GM21825 (cell line): ENCODE measurements around the gene SPTY2D1.
"Not testable (repeated sequence)": the region's sequence is repeated elsewhere in the genome, so short reads cannot be mapped to it uniquely, and the experiment has no call there.

ENCODE experiments used
- ATAC-seq: cut with Tn5 transposase; IDR thresholded peaks from one replicate; pipeline ENCODE4 v1.9.1; 2021; ENCODE audit warnings: mild to moderate bottlenecking, moderate library complexity; ENCODE audit not compliant: unreplicated experiment

The SPTY2D1 gene

GRCh38 chr11:18634140-18635032 is at the start of gene SPTY2D1:
SPTY2D1 (minus strand) TSS chr11:18634342; CDS start chr11:18634257, 85 bp downstream.
- peak; percentile 95 for ATAC-seq

- ATAC-seq: no peak
Measured at GRCh38 chr11:18682466-18682865, 48.3 kb upstream of the SPTY2D1 start.

- not testable (repeated sequence) for ATAC-seq
Measured at GRCh38 chr11:18681949-18682348, 47.8 kb upstream of the SPTY2D1 start.

GRCh38 chr11:18677560-18677959 is 43.4 kb upstream of the SPTY2D1 start:
- ATAC-seq: no peak

GRCh38 chr11:18676803-18677202 is 42.7 kb upstream of the SPTY2D1 start:
- no peak for ATAC-seq

- ATAC-seq: not testable (repeated sequence)
Measured at GRCh38 chr11:18672209-18672608, 38.1 kb upstream of the SPTY2D1 start.

- no peak for ATAC-seq
Measured at GRCh38 chr11:18671246-18671645, 37.1 kb upstream of the SPTY2D1 start.

GRCh38 chr11:18669711-18670110 is 35.6 kb upstream of the SPTY2D1 start:
- no peak for ATAC-seq

- ATAC-seq: no peak
Measured at GRCh38 chr11:18669219-18669596, 35.1 kb upstream of the SPTY2D1 start.

GRCh38 chr11:18668131-18668530 is 34.0 kb upstream of the SPTY2D1 start:
- no peak for ATAC-seq

- ATAC-seq: not testable (repeated sequence)
Measured at GRCh38 chr11:18665353-18665872, 31.3 kb upstream of the SPTY2D1 start.

GRCh38 chr11:18657673-18658072 is 23.5 kb upstream of the SPTY2D1 start:
- ATAC-seq: no peak

- no peak for ATAC-seq
Measured at GRCh38 chr11:18650859-18651557, 16.9 kb upstream of the SPTY2D1 start.

- ATAC-seq: no peak
Measured at GRCh38 chr11:18650353-18650752, 16.2 kb upstream of the SPTY2D1 start.

- ATAC-seq: not testable (repeated sequence)
Measured at GRCh38 chr11:18643034-18643433, 8.9 kb upstream of the SPTY2D1 start.

- ATAC-seq: no peak
Measured at GRCh38 chr11:18641677-18642076, 7.5 kb upstream of the SPTY2D1 start.

- peak; percentile 52 for ATAC-seq
Measured at GRCh38 chr11:18633256-18634139, 644 bp downstream of the SPTY2D1 start.

- ATAC-seq: no peak
Measured at GRCh38 chr11:18632841-18633240, 1.3 kb downstream of the SPTY2D1 start.

- no peak for ATAC-seq
Measured at GRCh38 chr11:18624161-18624560, 10.0 kb downstream of the SPTY2D1 start.

- ATAC-seq: no peak
Measured at GRCh38 chr11:18623707-18624106, 10.4 kb downstream of the SPTY2D1 start.
